ENCODE measurements around the gene TRABD2B. TPM values are rescaled to one million over a fixed set of nuclear protein-coding genes. Genes with fewer than 3 reads are reported as not detected.

Gene TRABD2B
- total RNA-seq, 2 experiments from 2014 or later = not detected

- POLR2A ChIA-PET = no interaction called here
- ATAC-seq (ENCODE audit: low read depth) (no peak), DNase-seq (no peak)
- Mint-ChIP-seq H3K27ac (no peak overlapping the region), H3K36me3 (no peaks in the 10 kb centered on the region), H3K4me3 (no peak overlapping the region), H3K9me3 (no peaks in the 10 kb centered on the region), H3K27me3 (peaks cover 12% of the 10 kb centered on the region), H3K4me1 (no peaks in the 10 kb centered on the region)
Measured at GRCh38 chr1:47849005-47849521, 148.1 kb downstream of the TRABD2B start.

- no peaks in the 10 kb centered on the region for H3K9me3 Mint-ChIP-seq
- ATAC-seq (ENCODE audit: low read depth) (no peak), DNase-seq (no peak)
- no peak overlapping the region for H3K27ac Mint-ChIP-seq
- H3K4me3 Mint-ChIP-seq = no peak overlapping the region
- peaks cover 8% of the 10 kb centered on the region for H3K27me3 Mint-ChIP-seq
- H3K4me1 Mint-ChIP-seq = no peaks in the 10 kb centered on the region
- POLR2A ChIA-PET = no interaction called here
- no peaks in the 10 kb centered on the region for H3K36me3 Mint-ChIP-seq
Measured at GRCh38 chr1:47847763-47848162, 149.4 kb downstream of the TRABD2B start.

- Mint-ChIP-seq H3K4me1 (no peaks in the 10 kb centered on the region), H3K4me3 (no peak overlapping the region), H3K27me3 (peaks cover 8% of the 10 kb centered on the region), H3K27ac (no peak overlapping the region), H3K9me3 (no peaks in the 10 kb centered on the region), H3K36me3 (no peaks in the 10 kb centered on the region)
- POLR2A ChIA-PET = no interaction called here
- DNase-seq = no peak
- ATAC-seq (ENCODE audit: low read depth) = no peak
Measured at GRCh38 chr1:47844558-47844955, 152.6 kb downstream of the TRABD2B start.

- no peaks in the 10 kb centered on the region for H3K4me1 Mint-ChIP-seq
- no peaks in the 10 kb centered on the region for H3K36me3 Mint-ChIP-seq
- ATAC-seq (ENCODE audit: low read depth) (no peak), DNase-seq (no peak)
- peaks cover 8% of the 10 kb centered on the region for H3K27me3 Mint-ChIP-seq
- H3K9me3 Mint-ChIP-seq = no peaks in the 10 kb centered on the region
- POLR2A ChIA-PET = no interaction called here
- no peak overlapping the region for H3K4me3 Mint-ChIP-seq
- no peak overlapping the region for H3K27ac Mint-ChIP-seq
Measured at GRCh38 chr1:47843781-47844557, 153.2 kb downstream of the TRABD2B start.

- H3K9me3 Mint-ChIP-seq = no peaks in the 10 kb centered on the region
- no peak overlapping the region for H3K4me3 Mint-ChIP-seq
- no peak for ATAC-seq (ENCODE audit: low read depth)
- H3K36me3 Mint-ChIP-seq = no peaks in the 10 kb centered on the region
- no peak for DNase-seq
- H3K27me3 Mint-ChIP-seq = peaks cover 8% of the 10 kb centered on the region
- POLR2A ChIA-PET = no interaction called here
- no peak overlapping the region for H3K27ac Mint-ChIP-seq
- H3K4me1 Mint-ChIP-seq = no peaks in the 10 kb centered on the region
Measured at GRCh38 chr1:47843059-47843458, 154.1 kb downstream of the TRABD2B start.

- Mint-ChIP-seq H3K27me3 (peaks cover 8% of the 10 kb centered on the region), H3K4me3 (no peak overlapping the region), H3K9me3 (no peaks in the 10 kb centered on the region), H3K27ac (no peak overlapping the region), H3K36me3 (no peaks in the 10 kb centered on the region), H3K4me1 (no peaks in the 10 kb centered on the region)
- DNase-seq = no peak
- no peak for ATAC-seq (ENCODE audit: low read depth)
- POLR2A ChIA-PET = no interaction called here
Measured at GRCh38 chr1:47842228-47842919, 154.8 kb downstream of the TRABD2B start.

GRCh38 chr1:47841356-47841755, 155.8 kb downstream of the TRABD2B start:
- H3K27ac Mint-ChIP-seq = no peak overlapping the region
- H3K36me3 Mint-ChIP-seq = no peaks in the 10 kb centered on the region
- H3K27me3 Mint-ChIP-seq = peaks cover 7% of the 10 kb centered on the region
- POLR2A ChIA-PET = no interaction called here
- no peaks in the 10 kb centered on the region for H3K4me1 Mint-ChIP-seq
- DNase-seq (no peak), ATAC-seq (ENCODE audit: low read depth) (no peak)
- H3K9me3 Mint-ChIP-seq = no peaks in the 10 kb centered on the region
- no peak overlapping the region for H3K4me3 Mint-ChIP-seq

- Mint-ChIP-seq H3K9me3 (peaks cover 2% of the 10 kb centered on the region), H3K4me3 (no peak overlapping the region), H3K4me1 (no peaks in the 10 kb centered on the region), H3K27ac (no peak overlapping the region), H3K36me3 (no peaks in the 10 kb centered on the region), H3K27me3 (peaks cover 6% of the 10 kb centered on the region)
- DNase-seq (no peak), ATAC-seq (ENCODE audit: low read depth) (no peak)
- POLR2A ChIA-PET = no interaction called here
Measured at GRCh38 chr1:47840393-47841190, 156.6 kb downstream of the TRABD2B start.

- DNase-seq (no peak), ATAC-seq (ENCODE audit: low read depth) (no peak)
- Mint-ChIP-seq H3K27me3 (peaks cover 8% of the 10 kb centered on the region), H3K9me3 (peaks cover 5% of the 10 kb centered on the region), H3K4me3 (no peak overlapping the region), H3K4me1 (no peaks in the 10 kb centered on the region), H3K27ac (no peak overlapping the region), H3K36me3 (no peaks in the 10 kb centered on the region)
- POLR2A ChIA-PET = no interaction called here
Measured at GRCh38 chr1:47839433-47839760, 157.8 kb downstream of the TRABD2B start.

GRCh38 chr1:47838562-47839432, 158.4 kb downstream of the TRABD2B start:
- ATAC-seq (ENCODE audit: low read depth) (no peak), DNase-seq (no peak)
- Mint-ChIP-seq H3K36me3 (no peaks in the 10 kb centered on the region), H3K9me3 (peaks cover 5% of the 10 kb centered on the region), H3K4me1 (no peaks in the 10 kb centered on the region), H3K27ac (no peak overlapping the region), H3K4me3 (no peak overlapping the region), H3K27me3 (peaks cover 6% of the 10 kb centered on the region)
- POLR2A ChIA-PET = no interaction called here

- no peak overlapping the region for H3K4me3 Mint-ChIP-seq
- no peaks in the 10 kb centered on the region for H3K4me1 Mint-ChIP-seq
- POLR2A ChIA-PET = no interaction called here
- no peaks in the 10 kb centered on the region for H3K36me3 Mint-ChIP-seq
- ATAC-seq (ENCODE audit: low read depth) (no peak), DNase-seq (no peak)
- H3K27me3 Mint-ChIP-seq = peaks cover 10% of the 10 kb centered on the region
- H3K9me3 Mint-ChIP-seq = peaks cover 5% of the 10 kb centered on the region
- H3K27ac Mint-ChIP-seq = no peak overlapping the region
Measured at GRCh38 chr1:47837866-47838561, 159.2 kb downstream of the TRABD2B start.

- DNase-seq (no peak), ATAC-seq (ENCODE audit: low read depth) (no peak)
- Mint-ChIP-seq H3K27ac (no peak overlapping the region), H3K36me3 (no peaks in the 10 kb centered on the region), H3K27me3 (peaks cover 12% of the 10 kb centered on the region), H3K9me3 (peaks cover 5% of the 10 kb centered on the region), H3K4me1 (no peaks in the 10 kb centered on the region), H3K4me3 (no peak overlapping the region)
- POLR2A ChIA-PET = no interaction called here
Measured at GRCh38 chr1:47837056-47837830, 159.9 kb downstream of the TRABD2B start.

Measured in activated naive CD8-positive, alpha-beta T cell treated with anti-CD3 and anti-CD28 coated beads, Interleukin-2, amount 10 ng/mL, durations not matched to agents 7 days and 5 days (primary cell).